Hepatocyte (in vitro differentiated cells): ENCODE data around the gene SPTBN5. TPM values are rescaled to one million over a fixed set of nuclear protein-coding genes. Genes with fewer than 3 reads are reported as not detected.

Experiments used
- DNase-seq: peaks from one replicate; pipeline ENCODE4 v3.0.0-alpha.2; 2016; ENCODE audit warnings: low spot score
- H2AFZ ChIP-seq: fragments of 200-600 bp; sonication (generic); 2 replicates; pipeline ENCODE4 v1.6.0; 2016; ENCODE audit warnings: antibody characterized with exemption, mild to moderate bottlenecking
- H3K27ac ChIP-seq: fragments of 200-600 bp; sonication (generic); 2 replicates; pipeline ENCODE4 v1.5.1; 2016; ENCODE audit warnings: mild to moderate bottlenecking
- H3K27me3 ChIP-seq: fragments of 200-600 bp; sonication (generic); 2 replicates; pipeline ENCODE4 v1.6.1; 2016
- H3K36me3 ChIP-seq: fragments of 200-600 bp; sonication (generic); replicated peaks from 2 replicates; pipeline ENCODE4 v1.5.1; 2016; ENCODE audit warnings: low read depth; ENCODE audit not compliant: insufficient read depth
- H3K4me1 ChIP-seq: fragments of 200-600 bp; sonication (generic); 2 replicates; pipeline ENCODE4 v1.5.1; 2016; ENCODE audit warnings: mild to moderate bottlenecking, moderate library complexity; ENCODE audit not compliant: insufficient read depth
- H3K4me2 ChIP-seq: fragments of 200-600 bp; sonication (generic); 2 replicates; pipeline ENCODE4 v1.6.0; 2016
- H3K4me3 ChIP-seq: fragments of 200-600 bp; sonication (generic); 2 replicates; pipeline ENCODE4 v1.5.1; 2016; ENCODE audit warnings: mild to moderate bottlenecking
- H3K79me2 ChIP-seq: fragments of 200-600 bp; sonication (generic); 2 replicates; pipeline ENCODE4 v1.6.0; 2017; ENCODE audit warnings: mild to moderate bottlenecking
- H3K9me2 ChIP-seq: fragments of 200-600 bp; sonication (generic); replicated peaks from 2 replicates; pipeline ENCODE4 v1.6.0; 2017; ENCODE audit warnings: mild to moderate bottlenecking; ENCODE audit not compliant: insufficient read depth
- H3K9me3 ChIP-seq: fragments of 200-600 bp; sonication (generic); 2 replicates; pipeline ENCODE4 v1.5.1; 2016; ENCODE audit warnings: low read depth, mild to moderate bottlenecking
- H4K20me1 ChIP-seq: fragments of 200-600 bp; sonication (generic); 2 replicates; pipeline ENCODE4 v1.6.0; 2016; ENCODE audit warnings: mild to moderate bottlenecking; ENCODE audit not compliant: insufficient read depth, poor library complexity, severe bottlenecking
- CTCF ChIP-seq: fragments of 200-600 bp; sonication (generic); IDR thresholded peaks from 2 replicates; pipeline ENCODE4 v1.5.1; 2016; ENCODE audit warnings: antibody characterized with exemption, mild to moderate bottlenecking; ENCODE audit not compliant: poor library complexity
- EZH2 ChIP-seq: fragments of 200-600 bp; sonication (generic); IDR thresholded peaks from 2 replicates; pipeline ENCODE4 v1.6.1; 2016; ENCODE audit warnings: antibody characterized with exemption, mild to moderate bottlenecking, borderline replicate concordance
- EZH2phosphoT487 ChIP-seq: fragments of 200-600 bp; sonication (generic); IDR thresholded peaks from one replicate; pipeline ENCODE4 v1.6.1; 2018; ENCODE audit warnings: antibody characterized with exemption, mild to moderate bottlenecking, low read depth, moderate library complexity; ENCODE audit not compliant: unreplicated experiment, severe bottlenecking
- WGBS: methylation state at CpG from one replicate; pipeline ENCODE4 v1.1.6; 2016; ENCODE audit warnings: low lambda C conversion rate; ENCODE audit errors: missing lambda C conversion rate; 5-methylcytosine and 5-hydroxymethylcytosine counted together
- polyA plus RNA-seq: library from polyadenylated mRNA; unstranded; fragments of >200 nt; fragmentation: Nextera tagmentation; extraction: Ambion mirVana; gene quantifications from 2 replicates; pipeline ENCODE4 v1.2.1, GENCODE V29; 2016
- total RNA-seq: library from RNA; depleted of rRNA; stranded (reverse); fragments of >200 nt; gene quantifications from 2 replicates; pipeline ENCODE4 v1.2.3, GENCODE V29; 2014

Gene SPTBN5
- total and polyA plus RNA-seq, 2 experiments from 2014 or later = 1.7 to 1.9 TPM

GRCh38 chr15:41888662-41889253, 5.1 kb downstream of the SPTBN5 start:
- Histone ChIP-seq H3K4me1 (no peaks in the 10 kb centered on the region), H3K4me2 (no peak overlapping the region), H3K9me3 (no peaks in the 10 kb centered on the region), H3K9me2 (no peaks in the 10 kb centered on the region), H3K79me2 (no peaks in the 10 kb centered on the region), H2AFZ (no peak overlapping the region), H3K4me3 (no peak overlapping the region), H3K36me3 (no peaks in the 10 kb centered on the region), H4K20me1 (no peaks in the 10 kb centered on the region), H3K27me3 (no peaks in the 10 kb centered on the region), H3K27ac (no peak overlapping the region)
- no peak for TF ChIP-seq EZH2
- TF ChIP-seq CTCF = no peak
- TF ChIP-seq EZH2phosphoT487 = no peak
- WGBS = 91% methylated on average over 7 of the region's 7 CpGs
- DNase-seq = no peak

GRCh38 chr15:41887893-41888292, 6.0 kb downstream of the SPTBN5 start:
- no peaks in the 10 kb centered on the region for H3K36me3 ChIP-seq
- H4K20me1 ChIP-seq = no peaks in the 10 kb centered on the region
- no peak overlapping the region for H2AFZ ChIP-seq
- H3K9me3 ChIP-seq = no peaks in the 10 kb centered on the region
- H3K9me2 ChIP-seq = no peaks in the 10 kb centered on the region
- TF ChIP-seq CTCF (no peak), EZH2 (no peak), EZH2phosphoT487 (no peak)
- H3K4me1 ChIP-seq = no peaks in the 10 kb centered on the region
- H3K4me2 ChIP-seq = no peak overlapping the region
- DNase-seq = no peak
- H3K27ac ChIP-seq = no peak overlapping the region
- WGBS = 84% methylated on average over 7 of the region's 9 CpGs
- no peak overlapping the region for H3K4me3 ChIP-seq
- no peaks in the 10 kb centered on the region for H3K79me2 ChIP-seq
- no peaks in the 10 kb centered on the region for H3K27me3 ChIP-seq

- Histone ChIP-seq H3K36me3 (no peaks in the 10 kb centered on the region), H3K4me1 (peaks cover 7% of the 10 kb centered on the region), H3K9me2 (no peaks in the 10 kb centered on the region), H3K9me3 (no peaks in the 10 kb centered on the region), H3K4me2 (no peak overlapping the region), H3K79me2 (no peaks in the 10 kb centered on the region), H2AFZ (no peak overlapping the region), H3K27ac (no peak overlapping the region), H3K27me3 (no peaks in the 10 kb centered on the region), H4K20me1 (no peaks in the 10 kb centered on the region), H3K4me3 (no peak overlapping the region)
- DNase-seq = no peak
- 95% methylated on average over 10 of the region's 10 CpGs for WGBS
- TF ChIP-seq EZH2 = no peak
These were observed 6.7 kb downstream of the SPTBN5 start for GRCh38 chr15:41887161-41887560.

GRCh38 chr15:41886741-41887140, 7.1 kb downstream of the SPTBN5 start:
- H3K4me2 ChIP-seq = no peak overlapping the region
- DNase-seq = no peak
- no peak overlapping the region for H3K4me3 ChIP-seq
- TF ChIP-seq EZH2phosphoT487 (no peak), EZH2 (no peak), CTCF (no peak)
- H3K27ac ChIP-seq = no peak overlapping the region
- H4K20me1 ChIP-seq = no peaks in the 10 kb centered on the region
- no peaks in the 10 kb centered on the region for H3K9me2 ChIP-seq
- no peaks in the 10 kb centered on the region for H3K27me3 ChIP-seq
- no peaks in the 10 kb centered on the region for H3K79me2 ChIP-seq
- WGBS = 72% methylated on average over 7 of the region's 7 CpGs
- no peaks in the 10 kb centered on the region for H3K9me3 ChIP-seq
- peaks cover 11% of the 10 kb centered on the region for H3K4me1 ChIP-seq
- H2AFZ ChIP-seq = no peak overlapping the region
- no peaks in the 10 kb centered on the region for H3K36me3 ChIP-seq
